ENCODE measurements around the gene COMTD1. TPM values are rescaled to one million over a fixed set of nuclear protein-coding genes. Genes with fewer than 3 reads are reported as not detected.
"Not testable (repeated sequence)": the region's sequence is repeated elsewhere in the genome, so short reads cannot be mapped to it uniquely, and the experiment has no call there.

COMTD1 gene
- total RNA-seq, 4 donors from 2014 or later: 3.2 to 59.7 (median 22.9) TPM

- H3K36me3 ChIP-seq: no peaks in the 10 kb centered on the region
Observed at GRCh38 chr10:75223507-75223906, 12.2 kb downstream of the COMTD1 start.

GRCh38 chr10:75221492-75221891, 14.3 kb downstream of the COMTD1 start:
- intact Hi-C loops (cut with DNase I; ENCODE audit: low total_unique reads); H3K36me3 ChIP-seq; H3K27ac ChIP-seq: not testable (repeated sequence)

More at GRCh38 chr10:75223507-75223906, 12.2 kb downstream of the COMTD1 start:
- TF ChIP-seq POLR2A (IDR thresholded peaks at IDR 0.05) (no peak), CTCF (IDR thresholded peaks at IDR 0.05) (no peak)
- peaks cover 6 to 14% of the 10 kb centered on the region in 2 donors for H3K4me1 ChIP-seq
- intact Hi-C loops (cut with DNase I; ENCODE audit: low total_unique reads): no loop called here
- H3K9me3 ChIP-seq: no peaks in the 10 kb centered on the region
- no peak overlapping the region for H3K4me3 ChIP-seq
- peak in 1 of 2 donors; percentile 0 for DNase-seq
- H3K27me3 ChIP-seq: no peaks in the 10 kb centered on the region
- H3K27ac ChIP-seq: peak overlapping the region; percentile 77 to 94

GRCh38 chr10:75220274-75220673, 15.5 kb downstream of the COMTD1 start:
- Histone ChIP-seq H3K36me3 (no peaks in the 10 kb centered on the region), H3K4me1 (peaks cover 5 to 6% of the 10 kb centered on the region in 2 donors), H3K27ac (no peak overlapping the region), H3K27me3 (no peaks in the 10 kb centered on the region), H3K9me3 (no peaks in the 10 kb centered on the region), H3K4me3 (no peak overlapping the region)
- DNase-seq: no peak
- TF ChIP-seq CTCF (IDR thresholded peaks at IDR 0.05) (no peak), POLR2A (IDR thresholded peaks at IDR 0.05) (no peak)
- intact Hi-C loops (cut with DNase I; ENCODE audit: low total_unique reads): no loop called here

More at GRCh38 chr10:75221492-75221891, 14.3 kb downstream of the COMTD1 start:
- H3K4me3 ChIP-seq, DNase-seq, H3K27me3 ChIP-seq, H3K4me1 ChIP-seq, H3K9me3 ChIP-seq: not testable (repeated sequence)

GRCh38 chr10:75212343-75212742, 23.4 kb downstream of the COMTD1 start:
- no peak for TF ChIP-seq POLR2A (IDR thresholded peaks at IDR 0.05)
- intact Hi-C loops (cut with DNase I; ENCODE audit: low total_unique reads): no loop called here
- Histone ChIP-seq H3K27ac (peak overlapping the region in 1 of 2 donors; percentile 98), H3K4me1 (peaks cover 7 to 13% of the 10 kb centered on the region in 2 donors), H3K36me3 (no peaks in the 10 kb centered on the region), H3K4me3 (no peak overlapping the region), H3K27me3 (no peaks in the 10 kb centered on the region), H3K9me3 (no peaks in the 10 kb centered on the region)
- DNase-seq: no peak

GRCh38 chr10:75211007-75211691, 24.6 kb downstream of the COMTD1 start:
- TF ChIP-seq CTCF (IDR thresholded peaks at IDR 0.05) (no peak), POLR2A (IDR thresholded peaks at IDR 0.05) (no peak)
- Histone ChIP-seq H3K4me1 (peaks cover 3 to 13% of the 10 kb centered on the region in 2 donors), H3K27me3 (no peaks in the 10 kb centered on the region), H3K36me3 (no peaks in the 10 kb centered on the region), H3K4me3 (peak overlapping the region; percentile 91 to 92), H3K9me3 (no peaks in the 10 kb centered on the region), H3K27ac (peak overlapping the region; percentile 98 to 99)
- intact Hi-C loops (cut with DNase I; ENCODE audit: low total_unique reads): no loop called here
- no peak for DNase-seq

- TF ChIP-seq CTCF (IDR thresholded peaks at IDR 0.05): peak in 1 of 4 experiments; percentile 25
- peak; percentile 80 to 87 for TF ChIP-seq POLR2A (IDR thresholded peaks at IDR 0.05)
- H3K27me3 ChIP-seq: no peaks in the 10 kb centered on the region
- H3K4me1 ChIP-seq: peaks cover 3 to 8% of the 10 kb centered on the region in 2 donors
- peak within 1 kb of the TSS; percentile 91 to 92 for H3K4me3 ChIP-seq
- peak within 1 kb of the TSS; percentile 98 to 99 for H3K27ac ChIP-seq
- no peaks in the 10 kb centered on the region for H3K9me3 ChIP-seq
- DNase-seq: peak; percentile 89 to 95
- no peaks in the 10 kb centered on the region for H3K36me3 ChIP-seq
- intact Hi-C loops (cut with DNase I; ENCODE audit: low total_unique reads): no loop called here
Observed at GRCh38 chr10:75210282-75211006, 25.3 kb downstream of the COMTD1 start, which contains the start of gene VDAC2. Gene VDAC2 (plus strand): TSS chr10:75210796. CDS start chr10:75211159, 363 bp downstream.

Data from uterus (tissue), 4 donors.